HepG2 (cell line): Measurements from ENCODE around the gene PTCRA. TPM values are rescaled to one million over a fixed set of nuclear protein-coding genes. Genes with fewer than 3 reads are reported as not detected.

ENCODE experiments used
- ATAC-seq: fragments of 200-7000 bp; cut with Tn5 transposase; 3 replicates; pipeline ENCODE4 v1.9.1; 2020; ENCODE audit warnings: mild to moderate bottlenecking, moderate library complexity
- BruUV-seq: library from RNA; stranded (reverse); fragments of 400-500 nt; replicated peaks from 2 replicates; lab custom pipeline; 2021; lab: Mats Ljungman, UMichigan
- CTCF ChIA-PET: fragments of 300-600 bp; formaldehyde crosslinking; extraction: SDS; loops from one replicate; lab custom pipeline; 2021; ENCODE audit warnings: low total read pairs, inconsistent platforms, low intra/inter-chr PET ratio; lab: Yijun Ruan, JAX
- POLR2A ChIA-PET: fragments of 350-600 bp; sonication (Branson Sonifier 250); formaldehyde crosslinking; loops from one replicate; lab custom pipeline; 2020; ENCODE audit warnings: antibody characterized with exemption, inconsistent platforms; lab: Yijun Ruan, JAX
- DNase-seq: peaks from one replicate; pipeline ENCODE4 v3.0.0-alpha.2; 2015; ENCODE audit warnings: low spot score
- FAIRE-seq: peaks from 3 replicates; lab custom pipeline; 2011; peaks lifted over from hg19 to GRCh38; lab: Jason Lieb, UNC
- H2AFZ ChIP-seq: one replicate; pipeline ENCODE4 v1.6.1; 2011; ENCODE audit warnings: low read length, inconsistent platforms
- H3K27ac ChIP-seq: fragments of 300-600 bp; 3 replicates; pipeline ENCODE4 v1.8.0; 2011; ENCODE audit warnings: mixed run types, mild to moderate bottlenecking, mixed read lengths, low read length, inconsistent platforms; ENCODE audit not compliant: insufficient read depth; ENCODE audit errors: extremely low read length
- H3K27me3 ChIP-seq, 2 experiments: fragments of 200-600 bp in 1 of 2; 2 replicates in 1 of 2; 3 replicates in 1 of 2; pipeline versions ENCODE4 v1.6.0 to v1.8.0; 2011; ENCODE audit warnings: low read length in 2 of 2, mild to moderate bottlenecking in 2 of 2, moderate library complexity in 2 of 2, inconsistent platforms in 1 of 2; ENCODE audit not compliant: insufficient read depth in 2 of 2, control insufficient read depth in 1 of 2
- H3K36me3 ChIP-seq, 2 experiments: fragments of 200-600 bp in 1 of 2; replicated peaks in 1 of 2; 2 replicates in 1 of 2; 3 replicates in 1 of 2; pipeline versions ENCODE4 v1.5.1 to v1.8.0; 2011; ENCODE audit warnings: low read length in 2 of 2, inconsistent platforms in 1 of 2; ENCODE audit not compliant: insufficient read depth in 2 of 2, control insufficient read depth in 1 of 2
- H3K4me1 ChIP-seq: 2 replicates; pipeline ENCODE4 v1.5.1; 2012; ENCODE audit warnings: low read length, inconsistent platforms; ENCODE audit not compliant: insufficient read depth
- H3K4me2 ChIP-seq: 2 replicates; pipeline ENCODE4 v1.6.0; 2011; ENCODE audit warnings: low read depth, low read length, inconsistent platforms
- H3K4me3 ChIP-seq, 3 experiments: fragments of 200-600 bp in 1 of 3; sonication (generic), shearing (Covaris generic) in 1 of 3; replicated peaks in 1 of 3; 2 replicates each; pipeline ENCODE4 v1.5.1; 2011 to 2016; ENCODE audit warnings: low read length in 3 of 3, inconsistent platforms in 2 of 3, low read depth in 2 of 3, mild to moderate bottlenecking in 2 of 3, control low read depth in 1 of 3, mixed read lengths in 1 of 3; ENCODE audit not compliant: insufficient read depth in 1 of 3
- H3K79me2 ChIP-seq: one replicate; pipeline ENCODE4 v1.6.1; 2011; ENCODE audit warnings: low read length, inconsistent platforms; ENCODE audit not compliant: insufficient read depth
- H3K9ac ChIP-seq: 2 replicates; pipeline ENCODE4 v1.6.0; 2011; ENCODE audit warnings: mild to moderate bottlenecking, low read depth, low read length, inconsistent platforms; ENCODE audit not compliant: insufficient read depth
- H3K9me3 ChIP-seq: 2 replicates; pipeline ENCODE4 v1.5.1; 2012; ENCODE audit warnings: mild to moderate bottlenecking, low read length
- H4K20me1 ChIP-seq: 2 replicates; pipeline ENCODE4 v1.6.0; 2011; ENCODE audit warnings: inconsistent platforms, mild to moderate bottlenecking, low read length, moderate library complexity; ENCODE audit not compliant: insufficient read depth
- CC2D1A ChIP-seq: sonication (generic); formaldehyde crosslinking; IDR thresholded peaks from 2 replicates; pipeline ENCODE4 v1.8.1; 2023; ENCODE audit warnings: mild to moderate bottlenecking, missing genetic modification reagents
- CENPX ChIP-seq: sonication (generic); formaldehyde crosslinking; IDR thresholded peaks from 2 replicates; pipeline ENCODE4 v1.9.0; 2021; ENCODE audit warnings: mild to moderate bottlenecking, missing genetic modification reagents, moderate library complexity
- CREM ChIP-seq, 2 experiments: sonication (generic) in 1 of 2; formaldehyde crosslinking in 1 of 2; IDR thresholded peaks; 2 replicates each; pipeline versions ENCODE4 v1.4.0 to v1.6.1; 2016 to 2020; ENCODE audit warnings: antibody characterized with exemption in 1 of 2, mild to moderate bottlenecking in 1 of 2, missing genetic modification reagents in 1 of 2
- GABPB1 ChIP-seq: IDR thresholded peaks from 2 replicates; pipeline ENCODE4 v1.6.1; 2016; ENCODE audit warnings: mild to moderate bottlenecking, missing genetic modification reagents, moderate library complexity, missing compliant biosample characterization
- HMG20B ChIP-seq: conservative IDR thresholded peaks from 2 replicates; pipeline ENCODE4 v1.6.1; 2016; ENCODE audit warnings: missing genetic modification reagents, missing compliant biosample characterization
- IKZF4 ChIP-seq: sonication (generic); formaldehyde crosslinking; IDR thresholded peaks from 2 replicates; pipeline ENCODE4 v1.5.1; 2020; ENCODE audit warnings: borderline replicate concordance, mild to moderate bottlenecking, low read depth, missing genetic modification reagents; ENCODE audit errors: not compliant biosample characterization
- KAT2B ChIP-seq: fragments of 150-350 bp; IDR thresholded peaks from 2 replicates; pipeline ENCODE4 v1.6.1; 2014; ENCODE audit warnings: low read depth, low read length, borderline replicate concordance
- MTF1 ChIP-seq: sonication (generic); formaldehyde crosslinking; IDR thresholded peaks from 2 replicates; pipeline ENCODE4 v1.5.0; 2020; ENCODE audit warnings: missing genetic modification reagents
- NKX3-1 ChIP-seq: sonication (generic); formaldehyde crosslinking; IDR thresholded peaks from 2 replicates; pipeline ENCODE4 v1.5.0; 2020; ENCODE audit warnings: missing genetic modification reagents
- PHB2 ChIP-seq: fragments of 450-650 bp; IDR thresholded peaks from 2 replicates; pipeline ENCODE4 v1.6.1; 2018; ENCODE audit not compliant: partially characterized antibody
- PHF5A ChIP-seq: IDR thresholded peaks from one replicate; pipeline ENCODE4 v1.6.1; 2018; ENCODE audit warnings: low read depth, missing genetic modification reagents; ENCODE audit not compliant: unreplicated experiment
- RCOR2 ChIP-seq: IDR thresholded peaks from 2 replicates; pipeline ENCODE4 v1.6.1; 2016; ENCODE audit warnings: missing biosample characterization, missing genetic modification reagents
- ZBTB8A ChIP-seq: sonication (generic); formaldehyde crosslinking; IDR thresholded peaks from 2 replicates; pipeline ENCODE4 v1.4.0; 2020; ENCODE audit warnings: mild to moderate bottlenecking, low read depth, missing genetic modification reagents, borderline replicate concordance
- ZNF124 ChIP-seq: sonication (generic); formaldehyde crosslinking; IDR thresholded peaks from 2 replicates; pipeline ENCODE4 v1.4.0; 2020; ENCODE audit warnings: missing genetic modification reagents
- ZNF451 ChIP-seq: sonication (generic); formaldehyde crosslinking; IDR thresholded peaks from 2 replicates; pipeline ENCODE4 v1.5.0; 2020; ENCODE audit warnings: mild to moderate bottlenecking, missing genetic modification reagents
- ZNF567 ChIP-seq: sonication (generic); formaldehyde crosslinking; IDR thresholded peaks from 2 replicates; pipeline ENCODE4 v1.8.1; 2023; ENCODE audit warnings: mild to moderate bottlenecking, missing genetic modification reagents, borderline replicate concordance
- ZNF615 ChIP-seq: sonication (generic); formaldehyde crosslinking; IDR thresholded peaks from 2 replicates; pipeline ENCODE4 v1.5.0; 2020; ENCODE audit warnings: mild to moderate bottlenecking, missing genetic modification reagents, borderline replicate concordance
- ZNF652 ChIP-seq: IDR thresholded peaks from 2 replicates; pipeline ENCODE4 v1.6.1; 2016; ENCODE audit warnings: low read depth, borderline replicate concordance
- ZNF746 ChIP-seq: sonication (generic); formaldehyde crosslinking; IDR thresholded peaks from 2 replicates; pipeline ENCODE4 v1.8.0; 2022; ENCODE audit warnings: mild to moderate bottlenecking, missing genetic modification reagents
- ZNF772 ChIP-seq: sonication (generic); formaldehyde crosslinking; IDR thresholded peaks from 2 replicates; pipeline ENCODE4 v1.5.0; 2020; ENCODE audit warnings: mild to moderate bottlenecking, missing genetic modification reagents
- ZNF775 ChIP-seq: sonication (generic); formaldehyde crosslinking; IDR thresholded peaks from 2 replicates; pipeline ENCODE4 v1.4.0; 2020; ENCODE audit warnings: missing genetic modification reagents, mild to moderate bottlenecking, moderate library complexity, borderline replicate concordance
- ZNF841 ChIP-seq: sonication (generic); formaldehyde crosslinking; IDR thresholded peaks from 2 replicates; pipeline ENCODE4 v1.8.1; 2023; ENCODE audit warnings: missing genetic modification reagents, borderline replicate concordance
- ZSCAN12 ChIP-seq: sonication (generic); formaldehyde crosslinking; IDR thresholded peaks from 2 replicates; pipeline ENCODE4 v1.9.0; 2021; ENCODE audit warnings: mild to moderate bottlenecking, missing genetic modification reagents
- WGBS: methylation state at CpG from one replicate; pipeline ENCODE4 v1.1.6; 2017; ENCODE audit warnings: low lambda C conversion rate; 5-methylcytosine and 5-hydroxymethylcytosine counted together
- in situ Hi-C: cut with HindIII; loops from 2 replicates; pipeline ENCODE4 v1.10.0; 2017; ENCODE audit warnings: low pct_unique_long_range_greater_than_20kb; ENCODE audit not compliant: extremely low pct_ligation_motif_present
- intact Hi-C: fragments of 100-400 bp; cut with micrococcal nuclease; formaldehyde crosslinking; loops from one replicate; pipeline ENCODE4 v1.10.0; 2022; ENCODE audit not compliant: unreplicated experiment
- polyA plus RNA-seq, 8 experiments: library from polyadenylated mRNA; depleted of rRNA in 3 of 8; stranded (reverse) in 7 of 8; unstranded in 1 of 8; fragments of >200 nt; fragmentation: Illumina TruSeq in 4 of 8; extraction: Trizol in 4 of 8; gene quantifications; 2 replicates each; pipeline versions ENCODE4 v1.2.1 to v1.2.3, GENCODE V29; 2011 to 2016; ENCODE audit warnings: low read depth in 4 of 8, missing spikeins in 1 of 8, mixed read lengths in 1 of 8; ENCODE audit not compliant: insufficient read depth in 1 of 8
- total RNA-seq, 5 experiments: library from RNA; depleted of rRNA; stranded (reverse); fragments of >200 nt; fragmentation: Illumina TruSeq; extraction: Trizol; gene quantifications; 2 replicates each; pipeline ENCODE4 v1.2.3, GENCODE V29; 2016; ENCODE audit warnings: low read depth in 1 of 5
- TF ChIP-seq, protein P1 (sequence below): sonication (generic); formaldehyde crosslinking; IDR thresholded peaks from 2 replicates; pipeline ENCODE4 v1.4.0; 2020; ENCODE audit warnings: missing genetic modification reagents
- TF ChIP-seq, protein P2 (sequence below): sonication (generic); formaldehyde crosslinking; IDR thresholded peaks from 2 replicates; pipeline ENCODE4 v1.4.0; 2020; ENCODE audit warnings: missing genetic modification reagents; ENCODE audit errors: not compliant biosample characterization

Gene PTCRA
- total and polyA plus RNA-seq, 2 of the 13 experiments (the other 11 are each of a cell fraction or from before 2014, with no cell fraction given), result not detected

DNA sequence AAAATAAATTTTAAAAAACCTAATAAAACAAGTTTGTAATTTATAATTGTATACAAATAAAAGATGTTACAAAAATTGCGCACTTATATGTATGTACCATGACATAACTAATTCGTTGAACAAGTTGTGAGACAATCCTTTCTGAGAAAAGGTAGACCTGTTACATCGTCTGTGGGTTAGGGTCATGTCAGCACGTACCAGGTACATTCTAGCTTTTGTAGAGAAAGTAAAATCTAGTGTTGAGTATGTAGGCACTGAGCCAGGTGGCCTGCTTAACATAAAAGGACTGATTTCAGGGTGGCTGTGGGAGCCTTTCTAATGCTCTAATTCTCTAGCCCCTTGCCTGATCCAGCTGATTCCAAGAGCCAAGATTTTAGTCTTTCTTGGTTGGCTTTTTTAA is 26.0 kb upstream of the PTCRA start:
- CTCF ChIA-PET, result no interaction called here
- no peak for TF ChIP-seq ZNF451 (CRISPR knock-in tag)
- TF ChIP-seq RCOR2, result no peak
- TF ChIP-seq PHB2, result no peak
- TF ChIP-seq ZNF772 (CRISPR knock-in tag), result no peak
- TF ChIP-seq HMG20B, result no peak
- no peak for TF ChIP-seq MTF1 (CRISPR knock-in tag)
- TF ChIP-seq, protein P1, sequence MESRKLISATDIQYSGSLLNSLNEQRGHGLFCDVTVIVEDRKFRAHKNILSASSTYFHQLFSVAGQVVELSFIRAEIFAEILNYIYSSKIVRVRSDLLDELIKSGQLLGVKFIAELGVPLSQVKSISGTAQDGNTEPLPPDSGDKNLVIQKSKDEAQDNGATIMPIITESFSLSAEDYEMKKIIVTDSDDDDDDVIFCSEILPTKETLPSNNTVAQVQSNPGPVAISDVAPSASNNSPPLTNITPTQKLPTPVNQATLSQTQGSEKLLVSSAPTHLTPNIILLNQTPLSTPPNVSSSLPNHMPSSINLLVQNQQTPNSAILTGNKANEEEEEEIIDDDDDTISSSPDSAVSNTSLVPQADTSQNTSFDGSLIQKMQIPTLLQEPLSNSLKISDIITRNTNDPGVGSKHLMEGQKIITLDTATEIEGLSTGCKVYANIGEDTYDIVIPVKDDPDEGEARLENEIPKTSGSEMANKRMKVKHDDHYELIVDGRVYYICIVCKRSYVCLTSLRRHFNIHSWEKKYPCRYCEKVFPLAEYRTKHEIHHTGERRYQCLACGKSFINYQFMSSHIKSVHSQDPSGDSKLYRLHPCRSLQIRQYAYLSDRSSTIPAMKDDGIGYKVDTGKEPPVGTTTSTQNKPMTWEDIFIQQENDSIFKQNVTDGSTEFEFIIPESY, result no peak
- TF ChIP-seq ZNF124 (CRISPR knock-in tag), result 0 out of 2 replicates have a peak, but pooled peaks have one; percentile 9
- 0 out of 2 replicates have a peak, but pooled peaks have one; percentile 60 for TF ChIP-seq CC2D1A (CRISPR knock-in tag)
- TF ChIP-seq CREM (IDR thresholded peaks at IDR 0.05), result no peak
- TF ChIP-seq CREM (CRISPR knock-in tag; IDR thresholded peaks at IDR 0.05), result no peak
- TF ChIP-seq IKZF4 (CRISPR knock-in tag), result no peak
- peak; percentile 38 for TF ChIP-seq PHF5A
- 0 out of 2 replicates have a peak, but pooled peaks have one; percentile 3 for TF ChIP-seq ZNF652
- TF ChIP-seq GABPB1, result no peak
- TF ChIP-seq, protein P2, sequence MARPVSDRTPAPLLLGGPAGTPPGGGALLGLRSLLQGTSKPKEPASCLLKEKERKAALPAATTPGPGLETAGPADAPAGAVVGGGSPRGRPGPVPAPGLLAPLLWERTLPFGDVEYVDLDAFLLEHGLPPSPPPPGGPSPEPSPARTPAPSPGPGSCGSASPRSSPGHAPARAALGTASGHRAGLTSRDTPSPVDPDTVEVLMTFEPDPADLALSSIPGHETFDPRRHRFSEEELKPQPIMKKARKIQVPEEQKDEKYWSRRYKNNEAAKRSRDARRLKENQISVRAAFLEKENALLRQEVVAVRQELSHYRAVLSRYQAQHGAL, result peak; percentile 9
- no peak for TF ChIP-seq CENPX (CRISPR knock-in tag)
- 0 out of 2 replicates have a peak, but pooled peaks have one; percentile 8 for TF ChIP-seq ZSCAN12 (CRISPR knock-in tag)
- no peak for TF ChIP-seq ZNF746 (CRISPR knock-in tag)
- no peak for TF ChIP-seq ZNF615 (CRISPR knock-in tag)
- TF ChIP-seq NKX3-1, result no peak
- 0 out of 2 replicates have a peak, but pooled peaks have one; percentile 4 for TF ChIP-seq ZNF775 (CRISPR knock-in tag)
- TF ChIP-seq ZBTB8A (CRISPR knock-in tag), result no peak
- TF ChIP-seq KAT2B, result 0 out of 2 replicates have a peak, but pooled peaks have one; percentile 2
- no peak for TF ChIP-seq ZNF567 (CRISPR knock-in tag)
- TF ChIP-seq ZNF841 (CRISPR knock-in tag), result no peak

More for the DNA sequence above, 26.0 kb upstream of the PTCRA start:
- POLR2A ChIA-PET, result interaction anchor here (0.6 to 7.3 kb wide), 8 partner anchors 10 to 802 kb away, joined by 3 to 147 read pairs (median 8); partner anchors contain the start of genes BICRAL, CNPY3, RPL7L1 and TBCC
- Histone ChIP-seq H3K27me3 (no peaks in the 10 kb centered on the region), H3K4me3 (peak overlapping the region; percentile 75 to 95 (median 86)), H2AFZ (no peak overlapping the region), H3K4me2 (peak overlapping the region; percentile 89), H3K27ac (peak overlapping the region; percentile 94), H3K36me3 (peaks cover 11 to 16% of the 10 kb centered on the region in 2 experiments), H3K9ac (peak overlapping the region; percentile 93), H4K20me1 (no peaks in the 10 kb centered on the region), H3K9me3 (no peaks in the 10 kb centered on the region), H3K4me1 (peaks cover 44% of the 10 kb centered on the region), H3K79me2 (no peaks in the 10 kb centered on the region)
- no peak for DNase-seq
- no TSS peak for BruUV-seq
- 63% methylated on average over 4 of the region's 4 CpGs for WGBS
- in situ Hi-C loops, result no loop called here
- ATAC-seq, result peak; percentile 4
- FAIRE-seq, result no peak
- intact Hi-C loops, result loop anchor here (1.0 to 5.0 kb wide), 2 partner anchors 11 to 163 kb away; partner anchors contain the start of gene RPL7L1
